HG03139 (cell line): ENCODE measurements around the gene MRPL46.

Experiments used
- ATAC-seq: cut with Tn5 transposase; IDR thresholded peaks from one replicate; pipeline ENCODE4 v1.9.1; 2021; ENCODE audit not compliant: unreplicated experiment

The MRPL46 gene

DNA sequence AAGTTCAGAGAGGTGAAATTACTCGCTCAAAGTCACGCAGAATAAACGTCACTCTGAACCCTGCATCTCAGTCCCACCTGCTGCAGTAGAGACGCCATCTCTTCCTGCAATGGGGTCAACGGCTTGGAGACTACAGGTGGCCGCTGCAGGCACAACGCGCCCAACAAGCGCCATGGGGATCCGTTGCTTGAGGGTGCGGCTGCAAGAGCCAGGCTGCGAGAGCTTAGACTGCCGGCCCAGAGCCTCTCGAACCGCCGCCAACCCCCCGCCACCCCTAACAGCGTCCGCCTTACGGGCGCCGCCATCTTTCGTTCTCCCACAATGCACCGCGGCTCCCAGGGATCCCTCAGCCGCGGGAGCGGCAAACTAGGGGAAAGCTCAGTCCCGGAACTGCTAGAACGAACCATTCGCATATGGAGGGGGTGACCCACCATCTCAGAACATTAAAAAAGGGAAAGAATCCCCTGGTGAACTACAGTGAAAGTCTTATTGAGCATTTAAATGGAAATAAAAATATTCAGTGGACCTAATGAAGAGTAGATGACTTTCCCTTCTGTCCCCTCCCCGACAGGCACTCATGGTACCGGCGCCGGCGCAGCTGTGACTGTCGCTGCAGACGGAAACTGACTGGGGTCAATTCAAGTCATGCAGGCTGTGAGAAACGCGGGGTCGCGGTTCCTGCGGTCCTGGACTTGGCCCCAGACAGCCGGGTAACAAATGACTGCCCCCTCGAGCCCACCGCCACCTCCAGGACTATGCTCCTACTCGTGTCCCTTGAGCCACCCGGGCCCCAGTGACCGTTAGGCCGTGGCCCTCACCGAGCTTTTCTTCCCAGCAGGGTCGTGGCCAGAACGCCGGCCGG lies at the start of gene MRPL46, which contains the start of gene MRPS11:
Gene MRPL46, minus strand, starts transcription at position 316 of the 862 bp plus-strand sequence. Its CDS starts 11 bp downstream, at position 305.
Gene MRPS11, plus strand, starts transcription at position 636 of the 862 bp plus-strand sequence. Its CDS starts 10 bp downstream, at position 646.
- peak; percentile 84 for ATAC-seq

DNA sequence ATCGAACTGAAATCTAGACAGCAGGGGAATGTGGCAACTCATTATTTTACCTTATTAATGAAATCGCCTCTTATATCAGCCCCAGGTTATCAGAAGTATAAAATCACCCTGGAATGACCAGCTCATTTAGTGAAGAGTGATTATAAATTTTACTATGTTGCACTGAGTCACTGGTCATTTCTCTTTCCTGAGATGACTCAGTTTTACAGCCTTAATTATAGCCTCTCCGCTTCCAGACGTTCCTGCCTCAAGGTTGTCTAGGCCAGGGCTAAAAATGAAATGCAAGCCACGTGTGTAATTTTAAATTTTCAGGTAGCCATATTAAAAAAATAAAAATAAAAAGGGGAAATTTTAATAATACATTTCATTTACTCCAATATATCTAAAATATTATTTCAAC lies 46.0 kb upstream of the MRPL46 start:
- no peak for ATAC-seq

DNA sequence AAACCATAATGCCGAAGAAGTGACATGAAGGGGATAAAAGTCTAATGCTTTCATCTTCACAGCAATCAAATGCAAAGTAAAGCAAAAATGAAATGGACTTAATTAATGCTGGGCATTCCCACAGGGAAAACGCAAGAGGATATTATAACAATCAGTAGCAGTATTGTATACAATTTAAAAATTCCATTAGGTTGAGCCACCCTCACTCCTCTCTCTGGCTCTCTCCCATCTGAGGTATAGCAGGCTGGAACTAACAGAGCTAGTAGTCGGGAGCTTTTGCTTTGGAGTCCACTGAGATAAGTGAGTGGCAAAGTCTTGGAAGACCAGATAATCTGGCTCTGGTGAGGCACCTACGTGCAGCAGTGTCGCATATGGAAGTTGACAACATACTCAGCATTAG lies 45.4 kb upstream of the MRPL46 start:
- ATAC-seq: no peak

DNA sequence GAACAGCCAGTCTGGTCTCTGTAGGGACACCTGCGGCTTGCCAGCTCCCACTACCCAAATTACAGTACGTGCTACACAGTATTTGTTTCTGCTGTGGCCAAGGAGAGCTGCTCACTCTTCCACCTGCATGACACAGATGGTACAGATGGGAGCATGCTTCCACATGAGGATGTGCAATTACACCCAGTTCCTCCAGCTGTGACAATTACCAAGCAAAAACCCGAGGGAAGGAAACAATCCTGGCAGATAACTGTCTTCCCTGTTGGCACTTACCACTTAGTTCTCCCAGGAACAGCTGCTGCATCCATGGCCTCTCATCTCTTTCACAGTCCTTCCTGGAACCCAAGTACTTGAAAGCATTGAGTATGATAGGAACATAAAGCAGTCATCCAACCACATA lies 44.9 kb upstream of the MRPL46 start:
- ATAC-seq: no peak

DNA sequence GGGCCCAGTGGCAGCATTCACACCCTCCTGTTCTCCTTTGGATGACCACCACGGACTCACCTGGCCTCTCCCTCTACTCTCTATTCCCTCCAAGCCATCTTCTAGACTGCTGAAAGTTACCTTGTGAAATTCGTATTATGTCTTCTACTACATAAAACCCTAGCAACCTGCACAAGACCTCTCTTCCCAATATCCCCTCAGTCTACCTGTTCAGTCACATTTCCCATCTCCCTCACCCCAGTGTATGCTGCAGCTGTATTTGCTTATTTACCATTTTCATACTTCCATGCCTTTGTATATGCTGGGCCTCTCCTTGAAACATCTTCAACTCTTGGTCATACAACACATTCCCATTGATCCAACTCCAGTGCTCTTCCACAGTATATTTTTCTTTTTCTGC lies 44.0 kb upstream of the MRPL46 start:
- no peak for ATAC-seq

DNA sequence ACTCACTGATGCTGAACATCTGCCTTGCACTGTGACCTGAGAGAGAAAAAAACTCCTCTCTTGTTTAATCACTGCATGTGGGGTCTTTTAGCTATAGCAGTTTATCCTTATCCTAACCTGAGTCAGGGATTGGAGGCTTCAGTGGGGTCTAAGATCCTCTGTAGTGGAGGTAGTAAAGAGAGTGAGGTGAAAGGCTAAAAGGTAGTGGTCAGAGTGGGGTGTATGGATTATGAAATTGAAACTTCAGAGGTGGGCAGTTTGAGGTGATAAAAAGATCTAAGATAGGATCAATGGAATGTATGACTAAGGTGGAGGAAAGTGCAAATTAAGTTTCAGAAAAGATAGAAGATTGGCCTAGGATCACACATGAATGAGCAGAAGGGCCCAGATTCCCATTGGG lies 42.8 kb upstream of the MRPL46 start:
- ATAC-seq: no peak

DNA sequence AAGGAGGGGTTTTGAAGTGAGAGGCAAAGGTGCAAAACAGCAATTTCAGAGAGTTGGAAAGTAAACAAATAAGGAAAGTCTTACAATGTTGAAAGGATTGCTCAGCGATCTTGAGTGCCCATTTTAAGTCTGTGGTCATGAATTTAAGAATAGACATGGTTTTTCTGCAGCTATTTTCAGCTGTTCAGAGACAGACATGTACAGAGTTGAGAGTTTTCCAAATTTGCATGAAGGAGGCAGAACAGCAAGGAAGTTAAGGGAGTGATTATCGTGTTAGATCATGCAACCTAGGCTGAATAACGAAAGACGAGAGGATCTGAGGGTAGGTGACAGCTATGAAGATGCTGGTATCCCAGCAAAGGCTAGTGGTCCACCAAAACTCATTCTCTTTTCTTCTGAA lies 42.1 kb upstream of the MRPL46 start:
- ATAC-seq: no peak

DNA sequence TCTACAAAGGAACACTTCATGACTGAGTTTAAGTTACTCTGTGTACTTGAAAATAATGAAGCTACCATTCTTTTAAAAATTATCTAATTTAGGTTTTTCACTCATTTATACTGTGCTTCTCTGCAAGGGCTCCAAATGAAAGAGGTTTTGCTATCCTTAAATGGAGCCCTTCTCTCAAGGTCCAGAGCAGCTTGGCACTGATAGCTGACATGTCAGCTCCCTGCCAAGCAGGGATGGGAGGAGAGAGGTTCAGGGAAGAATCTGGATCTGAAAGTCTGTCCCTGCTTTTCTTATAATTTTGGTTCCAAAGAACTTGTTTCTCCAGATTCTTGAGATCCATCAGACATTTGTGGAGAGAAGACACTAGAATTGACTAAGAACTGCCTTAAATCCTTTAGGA lies 39.4 kb upstream of the MRPL46 start:
- ATAC-seq: no peak

DNA sequence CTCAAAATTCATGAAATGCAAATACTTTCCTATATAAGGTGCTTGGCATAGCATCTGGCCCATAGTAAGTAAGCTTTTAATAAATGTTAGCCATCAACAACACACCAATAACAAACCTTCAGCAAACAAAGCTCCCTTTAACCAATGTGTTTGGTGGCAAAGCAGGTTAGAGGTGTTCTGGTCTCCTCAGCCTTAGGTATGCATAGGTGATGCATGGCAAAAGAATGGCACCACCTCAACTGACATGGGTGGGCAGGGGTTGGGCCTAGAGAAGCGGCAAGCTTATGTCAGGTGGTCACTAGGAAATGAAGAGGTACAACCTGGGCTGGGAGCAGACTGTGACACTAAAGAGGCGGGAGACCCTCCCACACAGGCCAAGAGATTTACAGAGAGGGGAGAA lies 38.5 kb upstream of the MRPL46 start:
- ATAC-seq: no peak

DNA sequence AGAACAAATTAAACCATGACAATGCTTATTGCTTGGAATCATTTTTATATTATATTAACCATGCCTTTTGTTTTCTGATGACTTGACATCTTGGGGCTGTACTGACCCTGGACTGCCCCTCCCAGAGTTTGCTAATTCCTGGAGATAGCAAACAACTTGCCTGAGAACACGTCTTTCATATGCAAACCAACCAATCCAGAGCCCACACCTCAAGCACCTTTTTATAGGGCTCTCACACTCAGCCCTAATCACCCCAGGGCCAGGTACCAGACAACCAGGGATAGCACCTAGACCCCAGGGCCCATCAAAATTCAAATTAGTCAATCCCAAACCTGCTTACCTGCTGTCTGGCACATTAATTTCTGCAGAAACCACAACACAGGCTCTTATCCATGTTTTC lies 37.3 kb upstream of the MRPL46 start:
- ATAC-seq: no peak

DNA sequence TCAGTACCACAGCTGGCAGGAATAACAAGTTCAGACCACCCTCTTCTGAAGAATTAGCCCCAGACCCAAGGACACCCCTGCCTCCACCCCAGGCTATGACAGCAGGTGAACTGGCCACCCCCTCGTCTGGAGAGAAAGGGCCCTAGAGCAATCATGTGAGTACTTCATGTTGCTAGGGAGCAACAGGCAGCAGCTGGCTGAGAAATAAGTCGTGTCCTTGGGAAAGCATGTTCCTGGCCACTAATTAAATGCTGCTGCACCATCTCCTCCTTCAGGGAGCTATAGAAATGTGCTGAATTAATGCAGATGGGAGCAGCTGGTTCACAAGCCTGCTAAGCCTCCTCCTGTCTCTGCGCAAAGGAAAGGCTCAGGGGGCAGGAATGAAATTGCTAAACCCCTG lies 31.8 kb upstream of the MRPL46 start:
- no peak for ATAC-seq

DNA sequence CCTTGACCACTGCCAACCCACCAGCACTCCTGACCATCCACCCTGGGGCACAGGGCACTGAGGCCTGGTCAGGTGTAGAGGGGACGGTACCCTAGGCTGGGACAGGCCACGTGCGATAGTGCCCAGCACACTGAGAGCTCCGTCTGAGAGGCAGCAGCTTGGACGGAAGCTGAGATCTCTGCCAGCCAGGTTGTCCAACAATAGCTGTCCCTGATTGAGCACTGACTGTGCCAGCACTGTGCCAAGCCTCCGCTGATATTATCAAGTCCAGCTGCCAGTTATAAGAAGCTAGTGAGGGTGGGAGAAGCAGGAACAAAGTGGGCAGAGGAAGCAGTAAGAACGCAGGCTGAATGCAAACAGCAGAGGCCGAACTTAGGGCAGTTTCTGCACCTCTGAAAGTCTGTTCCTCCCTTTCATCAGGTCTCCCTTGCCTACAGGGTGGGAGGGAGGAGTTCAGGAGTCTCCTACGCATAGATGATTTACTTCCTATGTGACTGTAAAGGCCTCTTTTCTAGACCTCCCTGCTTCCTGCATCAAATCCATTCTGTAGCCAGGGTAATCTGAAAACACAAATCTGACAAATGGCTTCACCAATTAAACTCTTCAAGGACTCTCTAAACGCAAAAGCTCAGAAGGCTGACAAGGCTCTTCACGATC lies 30.0 kb upstream of the MRPL46 start:
- no peak for ATAC-seq

DNA sequence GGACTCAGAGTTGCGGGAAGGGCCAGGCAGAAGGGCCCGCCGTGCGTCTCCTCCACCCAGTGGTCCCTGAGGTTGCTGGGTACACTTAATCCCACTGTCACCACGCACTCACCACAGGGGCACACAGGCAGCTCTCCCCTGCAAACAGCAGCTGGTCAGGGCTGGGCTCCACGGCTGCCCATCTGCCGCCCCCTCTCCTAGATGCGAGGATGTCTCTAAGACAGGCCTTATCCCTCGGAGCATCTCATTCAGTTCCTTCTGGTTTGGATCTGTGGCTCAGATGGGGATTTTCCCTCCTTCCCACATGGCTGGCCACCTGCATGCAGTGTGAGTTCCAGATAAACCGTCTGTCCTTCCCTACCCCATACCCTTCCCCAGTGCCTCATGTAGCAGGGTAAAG lies 26.7 kb upstream of the MRPL46 start:
- ATAC-seq: no peak

DNA sequence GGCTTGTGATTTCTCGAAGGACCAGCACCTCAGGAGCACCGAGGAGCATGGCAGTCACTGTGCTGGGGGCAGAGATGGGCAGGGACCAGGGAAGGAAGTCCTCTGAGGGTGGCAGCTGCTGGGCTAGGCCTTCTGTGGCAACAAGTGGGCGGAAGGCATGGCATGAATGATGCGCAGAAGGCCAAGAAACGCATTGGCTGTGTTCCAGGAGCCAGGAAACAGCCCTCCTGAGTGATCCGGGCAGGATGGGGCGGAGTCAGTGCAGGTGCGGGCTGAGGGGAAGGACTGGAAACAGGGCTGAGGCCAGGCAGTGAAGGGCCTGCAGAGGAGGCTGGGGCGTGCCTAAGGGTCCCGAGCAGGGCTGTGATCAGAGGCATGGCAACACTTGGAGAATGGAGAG lies 24.0 kb upstream of the MRPL46 start:
- ATAC-seq: no peak

DNA sequence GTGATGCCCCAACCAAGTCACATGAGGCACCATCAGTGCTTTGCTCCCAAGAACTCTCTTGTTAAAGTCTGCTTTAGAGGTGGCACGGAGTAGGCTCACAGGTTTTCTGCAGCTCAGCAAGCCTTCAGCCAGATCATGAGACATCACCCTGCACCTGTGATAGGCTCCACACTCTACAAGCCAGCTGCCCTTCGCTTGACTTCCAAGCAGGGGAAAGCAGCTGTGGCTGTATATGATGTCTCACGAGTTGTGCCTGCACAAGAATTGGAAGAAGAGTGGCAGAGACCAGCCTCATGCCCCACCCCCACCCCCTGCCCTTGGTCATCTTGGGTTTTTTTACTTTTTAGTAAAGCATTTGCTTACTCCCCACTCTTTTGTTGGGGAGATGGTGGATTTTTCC lies 22.8 kb upstream of the MRPL46 start:
- no peak for ATAC-seq

DNA sequence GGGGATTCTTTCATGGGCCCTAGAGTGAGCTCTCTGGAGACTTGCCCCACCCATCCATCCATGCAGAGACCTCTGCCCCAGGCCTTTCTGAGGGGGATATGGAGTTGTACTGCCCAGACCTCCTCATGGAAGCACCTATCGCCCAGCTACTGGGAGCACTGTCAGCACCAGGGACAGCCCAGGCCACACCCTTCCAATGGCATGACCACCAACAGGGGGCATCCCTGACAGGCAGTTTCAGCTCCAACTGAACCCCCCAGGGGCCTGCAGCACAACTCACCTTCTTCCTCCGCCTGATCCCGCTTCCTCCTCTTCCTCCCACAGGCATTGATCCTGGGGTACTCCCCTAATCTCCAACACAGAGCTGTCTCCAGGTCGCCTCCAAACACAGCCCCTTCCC lies 22.1 kb upstream of the MRPL46 start:
- ATAC-seq: no peak

DNA sequence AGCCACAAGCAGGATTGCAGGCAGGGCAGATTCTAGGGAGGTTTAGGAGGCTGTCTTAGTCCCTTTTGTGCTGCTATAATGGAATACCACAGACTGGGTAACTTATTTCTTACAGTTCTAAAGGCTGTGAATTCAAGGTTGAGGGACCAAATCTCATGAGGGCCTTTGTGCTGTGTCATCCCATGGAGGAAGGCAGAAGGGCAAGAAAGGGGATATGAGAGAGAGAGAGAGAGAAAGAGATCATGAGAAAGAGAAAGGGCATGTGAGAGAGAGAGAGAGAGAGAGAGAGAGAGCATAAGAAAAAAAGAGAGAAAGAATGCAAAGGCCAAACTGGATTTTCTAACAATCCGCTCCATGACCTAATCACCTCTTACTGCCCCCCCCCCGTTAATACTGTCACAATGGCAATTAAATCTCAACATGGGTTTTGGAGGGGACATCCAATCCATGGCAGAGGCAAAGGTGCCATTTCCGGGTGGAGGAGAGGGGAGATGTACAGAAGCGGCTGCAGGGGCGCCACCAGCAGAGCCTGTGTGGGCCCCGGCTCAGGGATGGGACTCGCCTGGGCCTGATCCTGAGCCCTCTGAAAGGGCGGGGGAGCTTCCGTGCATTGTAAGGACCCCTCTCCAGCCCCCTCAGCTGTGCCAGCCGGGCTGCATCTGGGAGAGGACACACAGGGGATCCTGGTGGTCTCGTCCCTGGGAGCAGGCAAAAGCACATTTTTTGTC lies 20.8 kb upstream of the MRPL46 start:
- ATAC-seq: no peak

DNA sequence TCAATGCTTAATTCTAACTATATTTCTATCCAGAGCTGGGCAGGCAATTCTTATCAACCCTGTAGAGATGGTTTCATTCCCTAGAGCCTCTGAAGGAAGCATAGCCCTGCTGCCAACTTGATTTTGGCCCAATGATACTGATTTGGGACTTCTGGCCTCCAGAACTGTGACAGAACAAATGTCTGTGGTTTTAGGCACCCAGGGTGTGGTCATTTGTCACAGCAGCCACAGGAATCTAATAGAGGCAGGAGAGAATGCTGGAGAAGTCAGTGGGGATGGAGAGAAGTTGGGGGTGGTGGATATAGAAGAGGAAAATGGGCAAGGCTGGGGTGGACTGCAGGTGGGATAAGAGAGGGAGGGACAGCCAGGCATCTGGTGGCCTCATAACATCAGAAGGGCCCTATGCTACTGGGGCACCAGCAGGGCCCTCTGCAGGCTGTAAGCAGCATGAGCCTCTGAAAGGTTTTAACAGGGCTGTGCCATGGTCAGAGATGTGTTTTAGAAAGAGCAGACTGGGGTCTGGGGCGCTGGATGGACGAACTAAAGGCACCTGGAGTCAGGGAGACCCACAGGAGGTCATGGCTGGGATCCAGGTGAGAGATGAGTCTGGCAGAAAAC lies 20.1 kb upstream of the MRPL46 start:
- no peak for ATAC-seq

DNA sequence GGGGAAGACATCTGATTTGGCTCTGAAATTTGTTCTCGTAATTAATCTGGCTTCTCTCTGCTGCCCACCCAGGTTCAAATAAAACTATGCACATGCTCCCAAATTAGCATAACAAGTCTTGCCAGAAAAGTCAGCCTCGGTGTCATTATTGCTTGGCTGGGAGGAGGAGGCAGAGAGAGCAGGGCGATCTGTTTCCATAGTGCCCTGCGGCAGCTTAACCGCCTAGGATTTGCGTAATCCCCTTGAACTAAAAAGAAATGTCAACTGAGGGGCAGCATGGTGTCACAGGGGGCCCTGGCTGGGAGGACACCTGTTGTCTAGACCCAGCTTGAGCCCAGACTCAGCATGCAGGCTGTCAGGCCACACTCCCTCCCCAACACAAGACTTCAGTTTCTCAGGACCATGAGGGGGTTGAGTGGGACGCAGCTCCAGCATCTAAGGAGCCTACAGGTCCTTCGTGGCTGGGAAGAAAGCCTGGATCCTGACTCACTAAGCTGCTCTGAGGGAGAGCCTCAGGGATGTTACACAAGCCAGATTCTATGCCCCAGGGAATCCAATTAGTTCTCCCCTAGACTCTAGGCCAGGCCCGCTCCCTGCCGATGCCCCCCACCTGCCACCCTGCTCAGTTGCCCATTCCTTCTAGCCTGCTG lies 17.6 kb upstream of the MRPL46 start:
- no peak for ATAC-seq

DNA sequence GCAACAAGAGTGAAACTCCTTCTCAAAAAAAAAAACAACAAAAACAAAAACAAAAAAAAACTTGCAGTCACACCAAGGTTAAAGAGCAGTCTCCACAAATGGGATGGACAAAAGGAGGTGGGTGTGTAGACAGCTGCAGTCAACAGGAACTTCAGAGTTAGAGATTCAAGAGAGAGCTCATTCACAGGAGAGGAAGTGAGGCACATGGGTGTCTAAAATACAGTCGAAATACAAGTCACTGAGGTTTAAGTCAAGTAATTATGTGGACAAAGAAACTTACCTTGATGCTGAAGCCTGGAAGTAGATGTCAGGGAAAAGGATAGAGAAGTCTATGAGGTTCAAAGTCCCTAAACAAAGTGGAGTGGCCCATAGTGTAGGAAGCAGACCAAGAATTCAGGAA lies 15.1 kb upstream of the MRPL46 start:
- ATAC-seq: no peak

DNA sequence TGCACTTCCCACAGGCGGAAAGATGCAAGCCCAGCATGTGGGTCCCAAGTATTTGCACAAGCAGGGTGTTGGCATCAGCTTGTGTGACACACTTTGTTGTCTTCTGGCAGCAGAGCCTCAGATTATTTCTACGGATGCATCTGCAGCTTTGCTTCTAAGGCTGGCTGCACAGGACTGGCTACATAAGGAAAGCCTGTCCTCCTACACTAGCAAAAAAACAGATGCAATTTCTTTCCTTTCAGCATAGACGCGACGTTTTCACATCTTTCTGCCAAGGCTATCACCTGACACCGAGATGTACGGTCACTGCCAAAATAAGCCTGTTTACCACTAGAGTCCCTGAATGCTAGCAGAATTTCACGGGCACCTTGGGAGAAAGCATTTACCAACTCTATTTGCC lies 13.8 kb upstream of the MRPL46 start:
- ATAC-seq: no peak
